SU-DHL-6 (cell line): ENCODE measurements around the gene VPS35.

Experiments
- H2AFZ ChIP-seq: fragments of 200-600 bp; sonication (generic); 2 replicates; pipeline ENCODE4 v1.6.1; 2014; ENCODE audit warnings: low read depth, mild to moderate bottlenecking, moderate library complexity, mixed read lengths, antibody characterized with exemption, low read length; ENCODE audit not compliant: severe bottlenecking
- H3F3A ChIP-seq: fragments of 200-600 bp; shearing (Covaris generic); 2 replicates; pipeline ENCODE4 v1.6.0; 2016; ENCODE audit warnings: antibody characterized with exemption, mild to moderate bottlenecking; ENCODE audit not compliant: insufficient read depth
- H3K27ac ChIP-seq: fragments of 200-600 bp; sonication (generic); 2 replicates; pipeline ENCODE4 v1.5.1; 2016; ENCODE audit warnings: low read depth, mild to moderate bottlenecking, low read length, moderate library complexity, mixed read lengths
- H3K27me3 ChIP-seq: fragments of 200-600 bp; sonication (generic), shearing (Covaris generic); 2 replicates; pipeline ENCODE4 v1.6.0; 2014; ENCODE audit warnings: mild to moderate bottlenecking, low read length
- H3K36me3 ChIP-seq: fragments of 200-600 bp; sonication (generic); 2 replicates; pipeline ENCODE4 v1.6.1; 2014; ENCODE audit warnings: mild to moderate bottlenecking, low read length, mixed read lengths
- H3K4me2 ChIP-seq: fragments of 300-600, 200-600 bp; shearing (Covaris generic), sonication (generic); 2 replicates; pipeline ENCODE4 v1.6.0; 2014; ENCODE audit warnings: low read length, low read depth, mild to moderate bottlenecking; ENCODE audit not compliant: poor library complexity, severe bottlenecking
- H3K4me3 ChIP-seq: fragments of 200-600 bp; sonication (generic); 2 replicates; pipeline ENCODE4 v1.5.1; 2014; ENCODE audit warnings: antibody characterized with exemption, low read length, mild to moderate bottlenecking, mixed read lengths; ENCODE audit not compliant: insufficient read depth, poor library complexity, severe bottlenecking
- H3K79me2 ChIP-seq: fragments of 200-600 bp; sonication (generic); 2 replicates; pipeline ENCODE4 v1.6.1; 2014; ENCODE audit warnings: mild to moderate bottlenecking, low read length, moderate library complexity; ENCODE audit not compliant: insufficient read depth
- H3K9ac ChIP-seq: fragments of 200-600 bp; sonication (generic); 2 replicates; pipeline ENCODE4 v1.7.0; 2014; ENCODE audit warnings: mild to moderate bottlenecking, low read length
- H3K9me2 ChIP-seq: fragments of 200-600 bp; sonication (generic); replicated peaks from 2 replicates; pipeline ENCODE4 v1.6.1; 2014; ENCODE audit warnings: low read length; ENCODE audit not compliant: insufficient read depth
- H3K9me3 ChIP-seq: fragments of 200-600 bp; sonication (generic); 2 replicates; pipeline ENCODE4 v1.6.1; 2014; ENCODE audit warnings: low read length, mixed read lengths; ENCODE audit not compliant: insufficient read depth
- H4K20me1 ChIP-seq: fragments of 200-600 bp; sonication (generic); 2 replicates; pipeline ENCODE4 v1.6.1; 2014; ENCODE audit warnings: low read depth, mild to moderate bottlenecking, antibody characterized with exemption, low read length, moderate library complexity, mixed read lengths
- CTCF ChIP-seq: fragments of 200-600 bp; sonication (generic); IDR thresholded peaks from one replicate; pipeline ENCODE4 v1.5.1; 2017; ENCODE audit warnings: antibody characterized with exemption, mild to moderate bottlenecking, low read length, moderate library complexity; ENCODE audit not compliant: insufficient read depth, poor library complexity, severe bottlenecking
- EZH2phosphoT487 ChIP-seq: fragments of 200-600 bp; sonication (generic), shearing (Covaris generic); conservative IDR thresholded peaks from 2 replicates; pipeline ENCODE4 v1.6.1; 2018; ENCODE audit warnings: mild to moderate bottlenecking, antibody characterized with exemption, low read length, moderate library complexity, mixed read lengths

Gene VPS35

DNA sequence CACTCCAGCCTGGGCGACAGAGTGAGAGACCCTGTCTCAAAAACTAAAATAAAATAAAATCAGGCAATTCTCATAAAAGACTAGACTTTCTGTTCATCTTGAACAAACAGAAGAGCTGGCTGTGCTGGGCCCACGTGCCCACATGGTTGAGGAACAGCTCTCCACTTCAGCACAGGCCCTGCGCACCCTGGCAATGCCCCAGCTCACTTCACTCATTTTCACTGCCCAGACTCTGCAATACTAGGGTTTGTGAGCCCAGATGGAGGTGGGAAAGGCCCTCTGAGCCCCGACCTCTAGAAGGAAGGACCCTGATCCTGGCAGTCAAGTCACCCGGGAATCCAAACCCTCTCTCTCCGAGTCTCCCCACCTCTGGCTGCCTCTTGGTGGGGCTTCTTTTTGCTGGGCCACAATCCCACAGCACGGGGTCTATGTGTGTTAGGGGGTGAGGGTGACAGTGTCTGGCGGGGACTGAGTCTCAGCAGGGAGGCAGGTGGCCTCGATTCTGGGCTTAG, 44.4 kb upstream of the VPS35 start:
- Histone ChIP-seq H2AFZ (no peak overlapping the region), H4K20me1 (no peaks in the 10 kb centered on the region), H3K36me3 (no peaks in the 10 kb centered on the region), H3K9me3 (no peaks in the 10 kb centered on the region), H3K9me2 (no peaks in the 10 kb centered on the region), H3K4me2 (no peak overlapping the region), H3K27ac (no peak overlapping the region), H3F3A (no peaks in the 10 kb centered on the region), H3K27me3 (no peaks in the 10 kb centered on the region), H3K9ac (no peak overlapping the region), H3K4me3 (no peak overlapping the region), H3K79me2 (no peaks in the 10 kb centered on the region)
- TF ChIP-seq EZH2phosphoT487 (no peak), CTCF (no peak)

GRCh38 chr16:46732561-46732960, 43.6 kb upstream of the VPS35 start:
- Histone ChIP-seq H3K9me3 (no peaks in the 10 kb centered on the region), H3K4me2 (no peak overlapping the region), H3K9ac (no peak overlapping the region), H3K27ac (no peak overlapping the region), H2AFZ (no peak overlapping the region), H4K20me1 (no peaks in the 10 kb centered on the region), H3K79me2 (no peaks in the 10 kb centered on the region), H3K27me3 (no peaks in the 10 kb centered on the region), H3K36me3 (no peaks in the 10 kb centered on the region), H3F3A (no peaks in the 10 kb centered on the region), H3K9me2 (no peaks in the 10 kb centered on the region), H3K4me3 (no peak overlapping the region)
- TF ChIP-seq EZH2phosphoT487, result no peak
- TF ChIP-seq CTCF, result no peak

GRCh38 chr16:46731691-46732555, 42.9 kb upstream of the VPS35 start:
- Histone ChIP-seq H3K79me2 (no peaks in the 10 kb centered on the region), H3K4me3 (no peak overlapping the region), H3K36me3 (no peaks in the 10 kb centered on the region), H2AFZ (no peak overlapping the region), H3K9ac (no peak overlapping the region), H3F3A (no peaks in the 10 kb centered on the region), H3K4me2 (no peak overlapping the region), H4K20me1 (no peaks in the 10 kb centered on the region), H3K9me2 (no peaks in the 10 kb centered on the region), H3K27me3 (no peaks in the 10 kb centered on the region), H3K27ac (no peak overlapping the region), H3K9me3 (no peaks in the 10 kb centered on the region)
- TF ChIP-seq CTCF (no peak), EZH2phosphoT487 (no peak)
